ENCODE results near the gene RHNO1.
"Not testable (repeated sequence)": the region's sequence is repeated elsewhere in the genome, so short reads cannot be mapped to it uniquely, and the experiment has no call there.

Gene RHNO1

GRCh38 chr12:2860170-2860569, 16.9 kb upstream of the RHNO1 start:
- no peak for DNase-seq

GRCh38 chr12:2862876-2863275, 14.1 kb upstream of the RHNO1 start:
- no peak for DNase-seq

DNA sequence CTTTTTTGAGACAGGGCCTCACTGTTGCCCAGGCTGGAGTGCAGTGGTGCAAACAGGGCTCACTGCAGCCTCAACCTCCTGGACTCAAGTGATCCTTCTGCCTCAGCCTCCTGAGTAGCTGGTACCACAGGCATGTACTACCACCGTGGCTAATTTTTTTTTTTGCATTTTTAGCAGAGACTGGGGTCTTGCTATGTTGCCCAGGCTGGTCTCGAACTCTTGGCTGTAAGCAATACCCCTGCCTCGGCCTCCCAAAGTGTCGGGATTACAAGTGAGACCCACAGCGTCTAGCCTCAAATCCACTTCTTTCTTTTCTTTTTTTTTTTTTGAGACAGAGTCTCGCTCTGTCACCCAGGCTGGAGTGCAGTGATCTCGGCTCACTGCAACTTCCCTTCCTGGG, 13.6 kb upstream of the RHNO1 start:
- DNase-seq: not testable (repeated sequence)

GRCh38 chr12:2864198-2864597, 12.8 kb upstream of the RHNO1 start:
- no peak for DNase-seq

GRCh38 chr12:2868986-2869632, 7.9 kb upstream of the RHNO1 start:
- DNase-seq: not testable (repeated sequence)

DNA sequence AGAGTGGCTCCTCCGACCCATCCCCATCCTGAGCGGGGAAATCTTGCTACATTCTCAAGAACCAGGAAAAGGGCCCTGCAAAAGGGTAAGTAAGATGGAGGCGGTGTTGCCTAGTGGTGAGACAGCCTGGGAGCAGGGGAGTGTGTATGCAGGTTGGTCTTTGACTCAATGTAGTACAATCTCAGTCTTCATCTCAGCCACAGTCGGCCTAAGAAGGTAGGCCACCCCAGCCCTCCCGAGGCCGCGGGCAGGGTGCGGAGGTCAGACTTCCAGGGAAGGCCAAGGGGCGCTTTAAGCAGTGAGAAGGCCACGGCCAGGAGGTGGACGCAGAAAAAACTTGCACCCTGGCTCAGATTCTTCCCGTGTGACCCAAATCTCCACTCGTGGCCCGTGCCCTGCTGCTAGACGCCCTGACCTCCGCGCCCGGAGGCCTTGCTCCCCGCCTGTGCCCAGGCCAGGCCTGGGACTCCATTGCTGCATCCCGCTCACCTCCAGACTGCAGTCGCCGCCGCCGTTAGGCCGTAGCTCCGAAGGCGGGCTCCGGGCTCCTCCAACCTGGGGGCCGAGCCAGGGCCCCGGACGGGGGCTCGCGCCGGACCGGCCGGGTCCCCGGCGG, 484 bp upstream of the RHNO1 start:
- peak; percentile 69 for DNase-seq

DNA sequence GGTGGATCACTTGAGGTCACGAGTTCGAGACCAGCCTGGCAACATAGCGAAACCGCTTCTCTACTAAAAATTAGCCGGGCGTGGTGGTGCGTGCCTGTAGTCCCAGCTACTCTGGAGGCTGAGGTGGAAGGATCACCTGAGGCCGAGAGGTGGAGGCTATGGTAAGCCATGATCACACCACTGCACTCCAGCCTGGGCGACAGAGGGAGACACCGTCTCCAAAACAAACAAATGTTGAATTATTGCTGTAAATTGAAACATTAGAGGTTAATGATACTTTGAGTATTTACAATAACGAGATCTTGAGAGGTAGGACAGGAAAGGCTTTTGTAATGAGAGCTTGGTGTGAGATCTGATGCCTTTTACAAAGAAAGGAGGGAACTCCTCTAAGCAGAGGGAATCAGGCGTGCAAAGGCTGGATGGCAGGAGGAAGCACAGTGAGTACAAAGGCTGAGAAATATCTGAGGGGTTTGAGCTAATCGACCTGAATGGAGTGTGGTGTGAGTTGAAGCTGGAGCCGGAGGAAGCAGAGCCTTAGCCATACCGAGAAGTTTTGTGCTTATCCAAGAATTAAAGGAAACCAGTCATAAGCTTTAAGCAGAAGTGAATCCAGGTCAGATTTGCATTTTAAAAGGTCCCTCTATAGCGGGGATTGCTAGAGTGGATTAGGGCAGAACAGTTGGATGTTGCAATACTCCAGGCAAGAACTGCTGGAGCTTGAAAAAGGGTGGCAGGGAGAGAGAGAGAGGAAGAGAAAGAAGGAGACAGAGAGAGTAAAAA, 1.1 kb downstream of the RHNO1 start:
- peak; percentile 48 for DNase-seq

- DNase-seq: peak; percentile 40
Observed at GRCh38 chr12:2879853-2880252, 2.8 kb downstream of the RHNO1 start.

- no peak for DNase-seq
Observed at GRCh38 chr12:2884810-2885209, 7.8 kb downstream of the RHNO1 start.

DNA sequence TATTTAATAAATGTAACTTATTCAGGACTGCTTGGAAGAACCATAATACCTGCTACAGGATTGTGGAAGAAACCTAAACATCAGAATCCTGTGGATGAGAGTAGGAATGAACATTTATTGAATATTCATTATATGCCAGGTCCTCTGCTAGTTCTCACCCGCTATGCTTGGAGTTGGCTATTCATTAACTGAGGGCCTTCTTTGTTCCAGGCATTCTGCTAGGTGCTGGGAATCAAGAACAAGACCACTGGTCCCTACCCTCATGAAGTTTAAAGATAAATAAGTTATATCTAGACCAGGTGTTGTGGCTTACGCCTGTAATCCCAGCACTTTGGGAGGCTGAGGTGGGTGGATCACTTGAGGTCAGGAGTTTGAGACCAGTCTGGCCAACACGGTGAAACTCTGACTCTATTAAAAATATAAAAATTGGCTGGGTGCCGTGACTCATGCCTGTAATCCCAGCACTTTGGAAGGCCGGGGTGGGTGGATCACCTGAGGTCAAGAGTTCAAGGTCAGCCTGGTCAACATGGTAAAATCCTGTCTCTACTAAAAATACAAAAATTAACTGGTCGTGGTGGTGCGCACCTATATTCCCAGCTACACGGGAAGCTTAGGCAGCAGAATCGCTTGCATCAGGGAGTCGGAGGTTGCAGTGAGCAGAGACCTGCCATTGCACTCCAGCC, 9.9 kb downstream of the RHNO1 start:
- no peak for DNase-seq

DNA sequence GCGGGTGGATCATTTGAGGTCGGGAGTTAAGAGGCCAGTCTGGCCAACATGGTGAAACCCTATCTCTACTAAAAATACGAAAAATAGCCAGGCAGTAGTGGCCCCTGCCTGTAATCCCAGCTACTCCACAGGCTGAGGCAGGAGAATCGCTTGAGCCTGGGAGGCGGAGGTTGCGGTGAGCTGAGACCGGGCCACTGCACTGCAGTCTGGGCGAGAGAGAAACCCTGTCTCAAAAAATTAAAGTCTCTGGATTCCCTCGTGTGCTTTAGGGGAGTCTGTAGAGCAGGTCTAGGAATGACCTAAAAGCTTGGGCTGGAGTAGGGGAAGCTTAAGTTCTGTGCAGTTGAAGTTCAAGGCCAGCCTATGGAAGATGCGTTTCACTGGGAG, 13.0 kb downstream of the RHNO1 start:
- no peak for DNase-seq

GRCh38 chr12:2890388-2891239, 13.6 kb downstream of the RHNO1 start, which contains the start of gene TULP3:
Gene TULP3, plus strand, starts transcription at chr12:2890891. Its CDS starts 57 bp downstream, at chr12:2890948.
- DNase-seq: peak; percentile 98

- peak; percentile 45 for DNase-seq
Observed at GRCh38 chr12:2891240-2892053, 14.4 kb downstream of the RHNO1 start.

DNA sequence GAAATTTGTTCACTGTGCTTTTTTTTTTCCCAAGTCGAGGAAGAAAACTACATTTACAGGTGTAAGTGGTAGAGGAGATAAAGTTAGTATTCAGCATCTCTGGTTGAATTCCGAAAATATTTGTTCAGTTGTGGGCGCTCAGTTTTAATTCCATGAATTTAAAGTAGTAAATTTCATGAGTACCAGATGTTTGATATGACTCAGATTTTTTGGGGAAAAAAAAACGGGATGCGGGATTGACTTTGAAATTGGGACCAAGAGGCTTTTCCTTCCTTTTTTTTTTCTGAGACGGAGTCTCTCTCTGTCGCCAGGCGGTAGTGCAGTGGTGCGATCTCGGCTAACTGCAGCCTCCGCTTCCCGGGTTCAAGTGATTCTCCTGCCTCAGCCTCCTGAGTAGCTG, 15.2 kb downstream of the RHNO1 start:
- no peak for DNase-seq

DNA sequence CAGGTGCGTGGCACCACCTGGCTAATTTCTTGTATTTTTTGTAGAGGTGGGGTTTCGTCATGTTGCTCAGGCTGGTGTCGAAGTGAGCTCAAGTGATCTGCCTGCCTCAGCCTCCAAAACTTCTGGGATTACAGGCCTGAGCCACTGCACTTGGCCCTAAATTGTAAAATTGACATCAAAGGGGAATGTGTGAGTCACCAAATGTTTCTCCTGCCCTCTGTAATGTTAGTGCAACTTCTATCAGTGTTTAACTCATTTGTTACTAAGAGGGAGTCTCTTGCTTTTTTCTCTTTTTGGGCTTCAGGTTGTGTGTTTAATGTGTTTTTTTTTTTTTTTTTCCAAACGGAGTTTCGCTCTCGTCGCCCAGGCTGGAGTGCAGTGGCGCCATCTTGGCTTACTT, 16.0 kb downstream of the RHNO1 start:
- DNase-seq: no peak

DNA sequence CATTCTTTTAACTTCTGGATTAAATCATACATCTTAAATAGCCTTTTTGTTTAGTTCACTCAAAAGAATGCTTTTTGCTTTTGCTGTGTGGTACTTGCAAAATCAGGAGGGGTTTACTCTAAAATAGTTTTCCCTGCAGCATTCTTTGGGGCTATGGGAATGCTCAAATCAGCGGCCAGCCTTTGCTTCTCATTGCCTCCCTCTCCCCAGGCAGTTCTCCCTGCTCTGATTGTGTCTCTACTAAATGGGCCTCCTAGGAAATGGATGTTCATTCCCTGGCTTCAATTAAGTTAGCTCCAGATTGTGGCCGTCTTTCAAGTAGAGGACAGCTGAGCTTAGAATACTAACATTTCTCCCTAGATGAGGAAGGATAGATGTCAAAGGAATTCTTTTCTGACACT, 18.0 kb downstream of the RHNO1 start:
- no peak for DNase-seq

- DNase-seq: no peak
Observed at GRCh38 chr12:2895511-2895910, 18.5 kb downstream of the RHNO1 start.

GRCh38 chr12:2897418-2897817, 20.4 kb downstream of the RHNO1 start:
- DNase-seq: no peak

- DNase-seq: no peak
Observed at GRCh38 chr12:2900642-2901041, 23.6 kb downstream of the RHNO1 start.

DNA sequence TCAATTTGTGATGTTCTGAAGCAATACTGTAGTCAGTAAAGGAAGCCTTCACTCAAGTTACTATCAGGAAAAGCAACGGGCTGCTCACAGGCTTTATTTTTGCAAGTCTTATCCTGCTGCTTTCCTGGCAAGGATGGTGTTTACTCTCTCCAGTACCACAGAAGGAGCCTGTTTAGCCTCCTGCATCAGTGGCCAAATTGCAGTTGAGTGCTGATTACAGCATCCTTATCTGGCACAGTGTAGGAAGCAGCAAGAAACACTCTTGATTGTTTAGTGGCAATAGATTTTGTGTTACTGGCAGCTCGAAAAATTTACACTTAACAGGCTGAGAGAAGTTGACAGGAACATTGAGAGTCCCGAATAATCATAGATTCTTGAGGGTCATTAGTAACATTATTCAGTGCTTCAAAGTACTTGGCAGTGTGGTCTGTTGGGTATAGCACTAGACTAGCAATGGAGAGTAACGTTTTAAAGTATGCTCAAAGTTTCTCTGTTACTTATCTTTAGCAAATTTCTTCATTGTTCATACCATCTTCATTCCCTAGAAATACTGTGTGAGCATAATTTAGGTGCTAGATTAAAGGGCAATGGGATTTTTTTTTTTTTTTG, 25.4 kb downstream of the RHNO1 start:
- peak; percentile 49 for DNase-seq

GRCh38 chr12:2904260-2904659, 27.2 kb downstream of the RHNO1 start:
- no peak for DNase-seq
